ENCODE data around the gene SAP30L.

DNA sequence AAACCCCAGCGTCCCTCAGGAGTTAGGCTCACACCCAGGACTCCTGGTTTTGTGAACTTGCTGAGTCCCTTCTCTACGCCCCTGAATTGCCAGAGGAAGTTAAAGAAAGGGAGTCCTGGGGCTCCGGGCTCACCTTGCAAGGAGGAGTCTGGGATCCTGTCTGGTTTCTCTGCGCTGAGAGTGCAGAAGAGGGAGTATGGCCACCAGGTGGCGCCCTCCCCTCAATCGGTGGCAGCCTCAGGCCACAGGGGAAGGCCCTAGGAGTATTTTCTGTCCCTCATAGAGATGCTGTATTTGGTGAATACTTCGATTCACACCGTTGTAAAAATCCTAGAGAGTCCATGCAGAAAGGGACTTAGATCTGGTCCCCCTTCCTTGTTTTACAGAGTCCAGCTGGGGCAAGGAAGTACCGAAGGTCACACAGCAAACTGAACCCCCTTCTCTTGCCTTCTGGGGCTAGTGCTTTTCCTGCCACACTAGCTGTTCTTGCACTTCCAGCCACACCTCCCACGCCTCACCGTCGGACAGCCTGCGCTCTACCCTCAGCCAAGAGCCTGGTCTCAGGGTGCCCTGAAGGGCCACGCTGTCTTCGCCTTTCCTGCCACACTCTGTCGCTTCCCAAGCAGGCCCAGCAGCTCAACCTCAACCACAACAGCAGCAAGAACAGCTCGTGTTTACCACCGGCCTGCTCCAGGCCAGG lies 22.0 kb downstream of the SAP30L start:
- TF ChIP-seq, protein P1, sequence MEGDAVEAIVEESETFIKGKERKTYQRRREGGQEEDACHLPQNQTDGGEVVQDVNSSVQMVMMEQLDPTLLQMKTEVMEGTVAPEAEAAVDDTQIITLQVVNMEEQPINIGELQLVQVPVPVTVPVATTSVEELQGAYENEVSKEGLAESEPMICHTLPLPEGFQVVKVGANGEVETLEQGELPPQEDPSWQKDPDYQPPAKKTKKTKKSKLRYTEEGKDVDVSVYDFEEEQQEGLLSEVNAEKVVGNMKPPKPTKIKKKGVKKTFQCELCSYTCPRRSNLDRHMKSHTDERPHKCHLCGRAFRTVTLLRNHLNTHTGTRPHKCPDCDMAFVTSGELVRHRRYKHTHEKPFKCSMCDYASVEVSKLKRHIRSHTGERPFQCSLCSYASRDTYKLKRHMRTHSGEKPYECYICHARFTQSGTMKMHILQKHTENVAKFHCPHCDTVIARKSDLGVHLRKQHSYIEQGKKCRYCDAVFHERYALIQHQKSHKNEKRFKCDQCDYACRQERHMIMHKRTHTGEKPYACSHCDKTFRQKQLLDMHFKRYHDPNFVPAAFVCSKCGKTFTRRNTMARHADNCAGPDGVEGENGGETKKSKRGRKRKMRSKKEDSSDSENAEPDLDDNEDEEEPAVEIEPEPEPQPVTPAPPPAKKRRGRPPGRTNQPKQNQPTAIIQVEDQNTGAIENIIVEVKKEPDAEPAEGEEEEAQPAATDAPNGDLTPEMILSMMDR (IDR thresholded peaks at IDR 0.05), result peak; percentile 94
- TF ChIP-seq, protein P2, sequence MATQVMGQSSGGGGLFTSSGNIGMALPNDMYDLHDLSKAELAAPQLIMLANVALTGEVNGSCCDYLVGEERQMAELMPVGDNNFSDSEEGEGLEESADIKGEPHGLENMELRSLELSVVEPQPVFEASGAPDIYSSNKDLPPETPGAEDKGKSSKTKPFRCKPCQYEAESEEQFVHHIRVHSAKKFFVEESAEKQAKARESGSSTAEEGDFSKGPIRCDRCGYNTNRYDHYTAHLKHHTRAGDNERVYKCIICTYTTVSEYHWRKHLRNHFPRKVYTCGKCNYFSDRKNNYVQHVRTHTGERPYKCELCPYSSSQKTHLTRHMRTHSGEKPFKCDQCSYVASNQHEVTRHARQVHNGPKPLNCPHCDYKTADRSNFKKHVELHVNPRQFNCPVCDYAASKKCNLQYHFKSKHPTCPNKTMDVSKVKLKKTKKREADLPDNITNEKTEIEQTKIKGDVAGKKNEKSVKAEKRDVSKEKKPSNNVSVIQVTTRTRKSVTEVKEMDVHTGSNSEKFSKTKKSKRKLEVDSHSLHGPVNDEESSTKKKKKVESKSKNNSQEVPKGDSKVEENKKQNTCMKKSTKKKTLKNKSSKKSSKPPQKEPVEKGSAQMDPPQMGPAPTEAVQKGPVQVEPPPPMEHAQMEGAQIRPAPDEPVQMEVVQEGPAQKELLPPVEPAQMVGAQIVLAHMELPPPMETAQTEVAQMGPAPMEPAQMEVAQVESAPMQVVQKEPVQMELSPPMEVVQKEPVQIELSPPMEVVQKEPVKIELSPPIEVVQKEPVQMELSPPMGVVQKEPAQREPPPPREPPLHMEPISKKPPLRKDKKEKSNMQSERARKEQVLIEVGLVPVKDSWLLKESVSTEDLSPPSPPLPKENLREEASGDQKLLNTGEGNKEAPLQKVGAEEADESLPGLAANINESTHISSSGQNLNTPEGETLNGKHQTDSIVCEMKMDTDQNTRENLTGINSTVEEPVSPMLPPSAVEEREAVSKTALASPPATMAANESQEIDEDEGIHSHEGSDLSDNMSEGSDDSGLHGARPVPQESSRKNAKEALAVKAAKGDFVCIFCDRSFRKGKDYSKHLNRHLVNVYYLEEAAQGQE (IDR thresholded peaks at IDR 0.05; ENCODE audit: insufficient read depth in 1 of 2, low read depth in 2 of 2, low read length in 1 of 2), result no peak
- no peak for TF ChIP-seq POLR2AphosphoS5 (IDR thresholded peaks at IDR 0.05; ENCODE audit: low read depth, low read length)
- TF ChIP-seq TCF7L2 (IDR thresholded peaks at IDR 0.05; ENCODE audit: low read depth, low read length), result no peak
